ENCODE measurements around the gene SIPA1. TPM values are rescaled to one million over a fixed set of nuclear protein-coding genes. Genes with fewer than 3 reads are reported as not detected.

The SIPA1 gene
- total RNA-seq, 1 experiment from 2014 or later: 33.6 TPM

DNA sequence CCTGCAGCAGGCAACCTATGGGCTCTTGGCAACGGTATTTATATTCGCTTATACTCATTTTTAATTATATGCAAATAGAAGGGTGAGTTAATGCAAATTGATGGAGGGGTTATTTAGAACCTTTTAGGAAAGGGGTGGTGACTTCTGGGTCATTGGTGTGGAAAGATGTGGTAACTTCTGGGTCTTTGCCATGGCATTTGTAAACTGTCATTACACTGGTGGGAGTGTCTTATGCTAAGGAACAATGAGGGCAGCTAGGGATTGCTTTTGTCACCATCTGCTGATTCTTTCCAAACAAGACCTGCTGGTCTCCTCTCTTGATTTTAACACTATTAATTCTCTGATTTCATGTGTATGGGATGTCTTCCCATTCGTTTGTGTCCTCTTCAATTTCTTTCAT, 62.5 kb downstream of the SIPA1 start:
- peaks cover 19% of the 10 kb centered on the region for H3K27me3 ChIP-seq
- no peaks in the 10 kb centered on the region for H3K36me3 ChIP-seq
- DNase-seq: no peak
- H3K9me3 ChIP-seq: no peaks in the 10 kb centered on the region
- no peak overlapping the region for H3K4me3 ChIP-seq

Other genes starting within 250 kb of the SIPA1 start
- gene NEAT1, start 215.3 kb upstream of the SIPA1 start, total RNA-seq (2014; rRNA removed; shearing (Covaris generic); ENCODE audit: low replicate concordance): 4.8 and 7.7 TPM in 2 replicates
- 258 and 283 TPM in 2 replicates for gene MALAT1, start 139.1 kb upstream of the SIPA1 start, total RNA-seq (2014; rRNA removed; shearing (Covaris generic); ENCODE audit: low replicate concordance)
- gene SCYL1, start 113.0 kb upstream of the SIPA1 start, total RNA-seq (2014; rRNA removed; shearing (Covaris generic); ENCODE audit: low replicate concordance): 50.1 and 56.3 TPM in 2 replicates
- 109 and 124 TPM in 2 replicates for gene LTBP3, start 79.7 kb upstream of the SIPA1 start, total RNA-seq (2014; rRNA removed; shearing (Covaris generic); ENCODE audit: low replicate concordance)
- 51.1 and 90.7 TPM in 2 replicates for gene ZNRD2, start 67.6 kb upstream of the SIPA1 start, total RNA-seq (2014; rRNA removed; shearing (Covaris generic); ENCODE audit: low replicate concordance)
- gene FAM89B, start 65.6 kb upstream of the SIPA1 start, total RNA-seq (2014; rRNA removed; shearing (Covaris generic); ENCODE audit: low replicate concordance): 45.5 and 66.6 TPM in 2 replicates
- 30.8 and 65.1 TPM in 2 replicates for gene EHBP1L1, start 62.0 kb upstream of the SIPA1 start, total RNA-seq (2014; rRNA removed; shearing (Covaris generic); ENCODE audit: low replicate concordance)
- not detected in 2 replicates for gene KCNK7, start 42.3 kb upstream of the SIPA1 start, total RNA-seq (2014; rRNA removed; shearing (Covaris generic); ENCODE audit: low replicate concordance)
- gene MAP3K11, start 23.9 kb upstream of the SIPA1 start, total RNA-seq (2014; rRNA removed; shearing (Covaris generic); ENCODE audit: low replicate concordance): 22.2 and 48.8 TPM in 2 replicates
- gene PCNX3, start 22.3 kb upstream of the SIPA1 start, total RNA-seq (2014; rRNA removed; shearing (Covaris generic); ENCODE audit: low replicate concordance): 9.8 and 21.0 TPM in 2 replicates
- gene RELA, start 24.8 kb downstream of the SIPA1 start, total RNA-seq (2014; rRNA removed; shearing (Covaris generic); ENCODE audit: low replicate concordance): 42.2 and 56.1 TPM in 2 replicates
- gene KAT5, start 74.2 kb downstream of the SIPA1 start, total RNA-seq (2014; rRNA removed; shearing (Covaris generic); ENCODE audit: low replicate concordance): 43.5 and 68.8 TPM in 2 replicates
- 28.2 and 73.1 TPM in 2 replicates for gene RNASEH2C, start 82.7 kb downstream of the SIPA1 start, total RNA-seq (2014; rRNA removed; shearing (Covaris generic); ENCODE audit: low replicate concordance)
- 5.8 and 7.6 TPM in 2 replicates for gene AP5B1, start 142.9 kb downstream of the SIPA1 start, total RNA-seq (2014; rRNA removed; shearing (Covaris generic); ENCODE audit: low replicate concordance)
- not detected in 2 replicates for gene OVOL1, start 149.0 kb downstream of the SIPA1 start, total RNA-seq (2014; rRNA removed; shearing (Covaris generic); ENCODE audit: low replicate concordance)
- gene SNX32, start 195.9 kb downstream of the SIPA1 start, total RNA-seq (2014; rRNA removed; shearing (Covaris generic); ENCODE audit: low replicate concordance): 0.43 TPM in 1 of 2 replicates, not detected in the other
- 1,413 and 1,905 TPM in 2 replicates for gene CFL1, start 220.1 kb downstream of the SIPA1 start, total RNA-seq (2014; rRNA removed; shearing (Covaris generic); ENCODE audit: low replicate concordance)
- gene MUS81, start 222.3 kb downstream of the SIPA1 start, total RNA-seq (2014; rRNA removed; shearing (Covaris generic); ENCODE audit: low replicate concordance): 25.3 and 45.3 TPM in 2 replicates
- 29.0 and 43.2 TPM in 2 replicates for gene EFEMP2, start 234.7 kb downstream of the SIPA1 start, total RNA-seq (2014; rRNA removed; shearing (Covaris generic); ENCODE audit: low replicate concordance)
- gene CTSW, start 241.7 kb downstream of the SIPA1 start, total RNA-seq (2014; rRNA removed; shearing (Covaris generic); ENCODE audit: low replicate concordance): not detected in 2 replicates